ENCODE results near the gene WDR44. TPM values are rescaled to one million over a fixed set of nuclear protein-coding genes. Genes with fewer than 3 reads are reported as not detected.
"Not testable (repeated sequence)": the region's sequence is repeated elsewhere in the genome, so short reads cannot be mapped to it uniquely, and the experiment has no call there.

Gene WDR44
- 6.3 and 6.6 TPM in 2 replicates for total RNA-seq (2014; rRNA removed; shearing (Covaris generic))

- DNase-seq (ENCODE audit: low spot score), result peak; percentile 94
Measured at GRCh38 chrX:118345464-118346257, at the start of gene WDR44. Gene WDR44 (plus strand): TSS chrX:118346106. CDS start chrX:118346504, 398 bp downstream.

- DNase-seq (ENCODE audit: low spot score), result not testable (repeated sequence)
Measured at GRCh38 chrX:118305827-118306226, 40.1 kb upstream of the WDR44 start.

GRCh38 chrX:118315529-118315928, 30.4 kb upstream of the WDR44 start:
- no peak for DNase-seq (ENCODE audit: low spot score)

GRCh38 chrX:118324588-118324987, 21.3 kb upstream of the WDR44 start:
- no peak for DNase-seq (ENCODE audit: low spot score)

- DNase-seq (ENCODE audit: low spot score), result peak; percentile 5
Measured at GRCh38 chrX:118325453-118325852, 20.5 kb upstream of the WDR44 start.

GRCh38 chrX:118329175-118329574, 16.7 kb upstream of the WDR44 start:
- DNase-seq (ENCODE audit: low spot score), result no peak

GRCh38 chrX:118337687-118338086, 8.2 kb upstream of the WDR44 start:
- no peak for DNase-seq (ENCODE audit: low spot score)

GRCh38 chrX:118338930-118339329, 7.0 kb upstream of the WDR44 start:
- DNase-seq (ENCODE audit: low spot score), result no peak

GRCh38 chrX:118345045-118345463, 852 bp upstream of the WDR44 start:
- no peak for DNase-seq (ENCODE audit: low spot score)

- peak; percentile 32 for DNase-seq (ENCODE audit: low spot score)
Measured at GRCh38 chrX:118346258-118347094, 570 bp downstream of the WDR44 start.

GRCh38 chrX:118347131-118347530, 1.2 kb downstream of the WDR44 start:
- peak; percentile 33 for DNase-seq (ENCODE audit: low spot score)

- no peak for DNase-seq (ENCODE audit: low spot score)
Measured at GRCh38 chrX:118347736-118348135, 1.8 kb downstream of the WDR44 start.

GRCh38 chrX:118348186-118348810, 2.4 kb downstream of the WDR44 start:
- no peak for DNase-seq (ENCODE audit: low spot score)

GRCh38 chrX:118349188-118349587, 3.3 kb downstream of the WDR44 start:
- DNase-seq (ENCODE audit: low spot score), result no peak

- no peak for DNase-seq (ENCODE audit: low spot score)
Measured at GRCh38 chrX:118350221-118350620, 4.3 kb downstream of the WDR44 start.

- DNase-seq (ENCODE audit: low spot score), result no peak
Measured at GRCh38 chrX:118350706-118351105, 4.8 kb downstream of the WDR44 start.

GRCh38 chrX:118352566-118352965, 6.7 kb downstream of the WDR44 start:
- no peak for DNase-seq (ENCODE audit: low spot score)

- no peak for DNase-seq (ENCODE audit: low spot score)
Measured at GRCh38 chrX:118353081-118353850, 7.4 kb downstream of the WDR44 start.

- peak; percentile 65 for DNase-seq (ENCODE audit: low spot score)
Measured at GRCh38 chrX:118355225-118355920, 9.5 kb downstream of the WDR44 start.

- DNase-seq (ENCODE audit: low spot score), result no peak
Measured at GRCh38 chrX:118356154-118356701, 10.3 kb downstream of the WDR44 start.

Measured in HT-29 (cell line).